Left lung (tissue), 10 donors: Measurements from ENCODE around the gene AOX1. TPM values are rescaled to one million over a fixed set of nuclear protein-coding genes. Genes with fewer than 3 reads are reported as not detected.
"Not testable (repeated sequence)": the region's sequence is repeated elsewhere in the genome, so short reads cannot be mapped to it uniquely, and the experiment has no call there.

Experiments used
- ATAC-seq: fragments of 200-7000 bp; cut with Tn5 transposase; one replicate; pipeline ENCODE4 v1.9.1; 2020; ENCODE audit warnings: moderate library complexity
- DNase-seq, 4 donors: peaks; one replicate each; pipeline ENCODE4 v3.0.0-alpha.2; 2013 to 2020
- H3K27ac ChIP-seq, 2 donors: fragments of 200-600 bp; sonication (generic) in 1 of 2; one replicate each; pipeline versions ENCODE4 v1.5.0 to v1.8.0; 2020 to 2021
- H3K27me3 ChIP-seq, 2 donors: fragments of 200-600 bp; sonication (generic) in 1 of 2; one replicate each; pipeline versions ENCODE4 v1.5.0 to v1.8.0; 2020 to 2021
- H3K36me3 ChIP-seq, 2 donors: fragments of 200-600 bp; sonication (generic) in 1 of 2; one replicate each; pipeline versions ENCODE4 v1.5.0 to v1.8.0; 2020 to 2021
- H3K4me1 ChIP-seq, 2 donors: fragments of 200-600 bp; one replicate each; pipeline ENCODE4 v1.8.0; 2021
- H3K4me3 ChIP-seq, 2 donors: fragments of 200-600 bp; sonication (generic) in 1 of 2; one replicate each; pipeline versions ENCODE4 v1.5.0 to v1.8.0; 2020 to 2021; ENCODE audit warnings: mild to moderate bottlenecking in 1 of 2
- H3K9me3 ChIP-seq, 2 donors: fragments of 200-600 bp; sonication (generic) in 1 of 2; one replicate each; pipeline versions ENCODE4 v1.5.0 to v1.8.0; 2020 to 2021
- intact Hi-C, 2 donors: fragments of 100-400 bp; cut with DNase I; formaldehyde crosslinking; loops; one replicate each; pipeline versions ENCODE4 v1.11.2 to v1.14.2; 2022
- polyA plus RNA-seq, 6 donors: library from polyadenylated mRNA; unstranded; fragments of 120-200 nt; gene quantifications; one replicate each; pipeline ENCODE4 v1.2.1, GENCODE V29; 2013; ENCODE audit not compliant: insufficient read length in 6 of 6
- total RNA-seq, 2 donors: library from RNA; stranded (reverse); fragmentation: NEBNext Ultra II Directional; extraction: Animal tissue kit (Norgen Biotek cat#: 25700); gene quantifications; one replicate each; pipeline ENCODE4 v1.2.1, GENCODE V29; 2021
- TF ChIP-seq, protein P1 (sequence below), 2 donors: fragments of 200-600 bp; sonication (generic) in 1 of 2; IDR thresholded peaks; one replicate each; pipeline versions ENCODE4 v1.5.0 to v1.8.0; 2021; ENCODE audit warnings: antibody characterized with exemption in 2 of 2
- donor health status: DM: no; HTN: yes; CAD: no.
- donor health status: DM: no; HTN: no; CAD: no.

Gene AOX1
- total and polyA plus RNA-seq, 8 donors: 5.4 to 32.4 (median 13.5) TPM

GRCh38 chr2:200713003-200713703 is 127.3 kb downstream of the AOX1 start:
- no peaks in the 10 kb centered on the region for H3K36me3 ChIP-seq
- H3K4me3 ChIP-seq: peak overlapping the region in 1 of 2 donors; percentile 25
- ATAC-seq (peak; percentile 99), DNase-seq (peak; percentile 80 to 91 (median 90))
- intact Hi-C loops: loop anchor here in 1 of 2 donors (10.0 kb wide), 1 partner anchor 102 kb away; the partner anchor contains the start of gene BZW1
- peak overlapping the region; percentile 78 to 80 for H3K27ac ChIP-seq
- no peaks in the 10 kb centered on the region for H3K9me3 ChIP-seq
- peaks cover 0 to 3% of the 10 kb centered on the region in 2 donors for H3K27me3 ChIP-seq
- H3K4me1 ChIP-seq: peaks cover 0 to 3% of the 10 kb centered on the region in 2 donors
- TF ChIP-seq, protein P1, sequence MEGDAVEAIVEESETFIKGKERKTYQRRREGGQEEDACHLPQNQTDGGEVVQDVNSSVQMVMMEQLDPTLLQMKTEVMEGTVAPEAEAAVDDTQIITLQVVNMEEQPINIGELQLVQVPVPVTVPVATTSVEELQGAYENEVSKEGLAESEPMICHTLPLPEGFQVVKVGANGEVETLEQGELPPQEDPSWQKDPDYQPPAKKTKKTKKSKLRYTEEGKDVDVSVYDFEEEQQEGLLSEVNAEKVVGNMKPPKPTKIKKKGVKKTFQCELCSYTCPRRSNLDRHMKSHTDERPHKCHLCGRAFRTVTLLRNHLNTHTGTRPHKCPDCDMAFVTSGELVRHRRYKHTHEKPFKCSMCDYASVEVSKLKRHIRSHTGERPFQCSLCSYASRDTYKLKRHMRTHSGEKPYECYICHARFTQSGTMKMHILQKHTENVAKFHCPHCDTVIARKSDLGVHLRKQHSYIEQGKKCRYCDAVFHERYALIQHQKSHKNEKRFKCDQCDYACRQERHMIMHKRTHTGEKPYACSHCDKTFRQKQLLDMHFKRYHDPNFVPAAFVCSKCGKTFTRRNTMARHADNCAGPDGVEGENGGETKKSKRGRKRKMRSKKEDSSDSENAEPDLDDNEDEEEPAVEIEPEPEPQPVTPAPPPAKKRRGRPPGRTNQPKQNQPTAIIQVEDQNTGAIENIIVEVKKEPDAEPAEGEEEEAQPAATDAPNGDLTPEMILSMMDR (IDR thresholded peaks at IDR 0.05): peak; percentile 55 to 61

DNA sequence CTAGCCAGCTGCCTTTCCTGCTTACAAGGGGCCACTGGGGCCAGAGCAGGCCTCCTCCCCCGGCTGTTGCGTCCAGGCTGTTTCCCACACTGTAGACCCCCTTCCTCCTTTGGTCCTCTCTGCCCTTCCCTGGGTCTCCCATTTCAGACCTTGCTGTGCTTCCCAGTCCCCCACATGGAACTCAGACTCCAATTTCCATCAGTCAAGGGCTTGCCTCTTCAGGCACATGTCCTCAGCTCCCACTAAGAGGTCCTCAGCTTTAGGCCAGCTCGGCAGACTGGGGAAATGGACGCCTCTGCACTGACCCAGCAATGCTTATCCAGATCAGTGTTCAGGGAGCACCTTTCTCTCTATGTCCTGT is 127.9 kb downstream of the AOX1 start:
- intact Hi-C loops: loop anchor here in 1 of 2 donors (10.0 kb wide), 1 partner anchor 101 kb away; the partner anchor contains the start of gene BZW1
- no peaks in the 10 kb centered on the region for H3K9me3 ChIP-seq
- no peak for ATAC-seq
- H3K36me3 ChIP-seq: no peaks in the 10 kb centered on the region
- no peak for DNase-seq
- H3K27me3 ChIP-seq: peaks cover 0 to 3% of the 10 kb centered on the region in 2 donors
- peaks cover 0 to 3% of the 10 kb centered on the region in 2 donors for H3K4me1 ChIP-seq
- TF ChIP-seq, protein P1 (IDR thresholded peaks at IDR 0.05): no peak
- H3K27ac ChIP-seq: peak overlapping the region; percentile 78 to 80
- H3K4me3 ChIP-seq: no peak overlapping the region

- not testable (repeated sequence) for ATAC-seq, H3K36me3 ChIP-seq, H3K9me3 ChIP-seq, H3K27me3 ChIP-seq, DNase-seq, H3K27ac ChIP-seq, H3K4me3 ChIP-seq, H3K4me1 ChIP-seq
- intact Hi-C loops: loop anchor here in 1 of 2 donors (10.0 kb wide), 1 partner anchor 100 kb away; the partner anchor contains the start of gene BZW1
Measured at GRCh38 chr2:200715014-200715413, 129.2 kb downstream of the AOX1 start.

- intact Hi-C loops: loop anchor here in 1 of 2 donors (10.0 kb wide), 1 partner anchor 98 kb away; the partner anchor contains the start of gene BZW1
- TF ChIP-seq, protein P1 (IDR thresholded peaks at IDR 0.05): no peak
- H3K4me3 ChIP-seq: no peak overlapping the region
- peaks cover 0 to 3% of the 10 kb centered on the region in 2 donors for H3K4me1 ChIP-seq
- no peaks in the 10 kb centered on the region for H3K27me3 ChIP-seq
- no peak overlapping the region for H3K27ac ChIP-seq
- no peaks in the 10 kb centered on the region for H3K9me3 ChIP-seq
- no peak for DNase-seq
- no peaks in the 10 kb centered on the region for H3K36me3 ChIP-seq
- no peak for ATAC-seq
Measured at GRCh38 chr2:200716386-200716785, 130.6 kb downstream of the AOX1 start.

Other genes with a start within 250 kb of the AOX1 start
- gene KCTD18, start 75.9 kb upstream of the AOX1 start, total RNA-seq: 10 to 100 TPM; 13.8 to 14.3 TPM
- 10 to 100 TPM; 16.5 to 18.9 (median 17.5) TPM for gene KCTD18, start 75.9 kb upstream of the AOX1 start, polyA plus RNA-seq
- gene SGO2, start 59.8 kb upstream of the AOX1 start, total RNA-seq: 1 to 10 TPM; 3.6 to 7.2 TPM
- 10 to 100 TPM; 11.7 to 26.2 (median 15.5) TPM for gene SGO2, start 59.8 kb upstream of the AOX1 start, polyA plus RNA-seq
- 100 to 1,000 TPM; 211 TPM for gene BZW1, start 225.9 kb downstream of the AOX1 start, total RNA-seq
- gene BZW1, start 225.9 kb downstream of the AOX1 start, polyA plus RNA-seq: 100 to 1,000 TPM; 207 to 255 (median 230) TPM